Small intestine (tissue), 7 donors: Measurements from ENCODE around the gene OR51L1. TPM values are rescaled to one million over a fixed set of nuclear protein-coding genes. Genes with fewer than 3 reads are reported as not detected.

Source experiments
- DNase-seq, 2 donors: peaks; one replicate each; pipeline versions ENCODE4 v3.0.0 to v3.0.0-alpha.2; 2013
- FAIRE-seq: peaks from 2 replicates; lab custom pipeline; 2012; peaks lifted over from hg19 to GRCh38; lab: Jason Lieb, UNC
- H3K27ac ChIP-seq, 3 donors: one replicate each; pipeline ENCODE4 v1.5.1; 2013; ENCODE audit warnings: low read length in 2 of 3, mild to moderate bottlenecking in 2 of 3, control low read depth in 1 of 3, inconsistent platforms in 1 of 3, low read depth in 1 of 3, moderate library complexity in 1 of 3
- H3K27me3 ChIP-seq, 3 donors: one replicate each; pipeline ENCODE4 v1.6.1; 2013; ENCODE audit warnings: low read length in 3 of 3, inconsistent platforms in 1 of 3; ENCODE audit not compliant: control insufficient read depth in 3 of 3, insufficient read depth in 3 of 3
- H3K36me3 ChIP-seq, 3 donors: one replicate each; pipeline ENCODE4 v1.6.1; 2013; ENCODE audit warnings: low read length in 3 of 3, inconsistent platforms in 1 of 3, low read depth in 1 of 3, mild to moderate bottlenecking in 1 of 3, moderate library complexity in 1 of 3; ENCODE audit not compliant: control insufficient read depth in 3 of 3, insufficient read depth in 2 of 3
- H3K4me1 ChIP-seq, 3 donors: one replicate each; pipeline ENCODE4 v1.6.1; 2013; ENCODE audit warnings: low read length in 2 of 3, inconsistent platforms in 1 of 3, low read depth in 1 of 3, mild to moderate bottlenecking in 1 of 3, moderate library complexity in 1 of 3; ENCODE audit not compliant: control insufficient read depth in 3 of 3, insufficient read depth in 2 of 3
- H3K4me3 ChIP-seq, 3 donors: one replicate each; pipeline ENCODE4 v1.5.1; 2013; ENCODE audit warnings: low read length in 3 of 3, control low read depth in 1 of 3, inconsistent platforms in 1 of 3, low read depth in 1 of 3, mild to moderate bottlenecking in 1 of 3, moderate library complexity in 1 of 3
- H3K9me3 ChIP-seq, 2 donors: one replicate each; pipeline ENCODE4 v1.6.1; 2013; ENCODE audit warnings: low read depth in 1 of 2, low read length in 1 of 2; ENCODE audit not compliant: control insufficient read depth in 2 of 2, insufficient read depth in 1 of 2
- WGBS, 3 donors: extraction: QIAGEN DNeasy Blood & Tissue Kit; methylation state at CpG; one replicate each; pipeline ENCODE4 v1.1.7; 2013; 5-methylcytosine and 5-hydroxymethylcytosine counted together
- polyA plus RNA-seq, 4 donors: library from polyadenylated mRNA; stranded (reverse) in 3 of 4; unstranded in 1 of 4; fragments of 200-250 nt in 3 of 4; fragments of 120-200 nt in 1 of 4; gene quantifications; one replicate each; pipeline versions ENCODE4 v1.2.1 to v1.2.3, GENCODE V29; 2013
- donor health status: healthy with polysubstance abuse.
- donor health status: control.
- donor health status: control.
- donor health status: Bipolar disorder and iron deficiency.
- donor health status: healthy.

OR51L1 gene
- polyA plus RNA-seq, 4 donors: not detected

DNA sequence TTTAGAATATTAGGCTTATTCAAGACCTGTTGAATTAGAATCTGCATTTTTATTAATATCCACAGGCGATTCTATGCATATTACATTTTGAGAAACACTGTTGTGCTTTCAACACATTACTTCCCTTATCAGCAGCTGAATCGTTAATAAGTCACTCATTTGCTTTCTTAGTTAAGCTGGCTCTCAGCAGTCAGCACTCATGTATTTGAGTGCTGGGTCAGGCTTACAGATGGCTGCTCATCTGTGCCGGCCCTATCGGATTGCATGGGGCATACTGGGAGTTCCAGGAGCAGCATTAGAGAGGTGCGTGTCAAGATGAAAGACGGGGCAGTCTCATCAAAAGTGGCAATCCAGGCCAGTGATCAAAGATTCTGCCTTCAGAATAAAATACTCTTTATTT, 10.8 kb upstream of the OR51L1 start:
- no peaks in the 10 kb centered on the region for H3K36me3 ChIP-seq
- no peak for FAIRE-seq
- no peak overlapping the region for H3K4me3 ChIP-seq
- no peaks in the 10 kb centered on the region for H3K4me1 ChIP-seq
- DNase-seq: no peak
- H3K27ac ChIP-seq: no peak overlapping the region
- 25 to 60% (median 36%) methylated on average over 6 of the region's 6 CpGs for WGBS, 3 donors
- H3K9me3 ChIP-seq: no peaks in the 10 kb centered on the region
- no peaks in the 10 kb centered on the region for H3K27me3 ChIP-seq

DNA sequence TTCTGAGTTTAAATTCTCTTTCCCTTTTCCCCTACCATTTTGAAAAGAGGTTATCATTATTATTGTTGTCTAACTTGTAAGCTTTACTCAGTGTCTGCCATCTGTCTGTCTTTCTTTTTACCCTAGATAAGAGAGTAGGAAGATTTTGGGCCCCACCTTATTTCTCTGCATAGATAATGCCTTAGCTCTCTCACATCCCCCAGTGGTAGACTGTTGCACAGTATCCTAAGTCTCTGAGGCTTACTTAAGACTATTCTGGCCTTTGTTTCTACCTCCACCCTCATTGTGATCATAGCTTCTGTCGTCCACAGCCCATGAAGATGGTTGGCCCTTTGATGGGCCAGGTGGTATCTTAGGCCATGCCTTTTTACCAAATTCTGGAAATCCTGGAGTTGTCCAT, 3.6 kb upstream of the OR51L1 start:
- Histone ChIP-seq H3K9me3 (no peaks in the 10 kb centered on the region), H3K27ac (no peak overlapping the region), H3K36me3 (no peaks in the 10 kb centered on the region), H3K27me3 (no peaks in the 10 kb centered on the region), H3K4me1 (no peaks in the 10 kb centered on the region), H3K4me3 (no peak overlapping the region)
- no peak for FAIRE-seq
- no peak for DNase-seq
- WGBS, 3 donors: 23 to 57% (median 56%) methylated on average over 1 of the region's 1 CpG

DNA sequence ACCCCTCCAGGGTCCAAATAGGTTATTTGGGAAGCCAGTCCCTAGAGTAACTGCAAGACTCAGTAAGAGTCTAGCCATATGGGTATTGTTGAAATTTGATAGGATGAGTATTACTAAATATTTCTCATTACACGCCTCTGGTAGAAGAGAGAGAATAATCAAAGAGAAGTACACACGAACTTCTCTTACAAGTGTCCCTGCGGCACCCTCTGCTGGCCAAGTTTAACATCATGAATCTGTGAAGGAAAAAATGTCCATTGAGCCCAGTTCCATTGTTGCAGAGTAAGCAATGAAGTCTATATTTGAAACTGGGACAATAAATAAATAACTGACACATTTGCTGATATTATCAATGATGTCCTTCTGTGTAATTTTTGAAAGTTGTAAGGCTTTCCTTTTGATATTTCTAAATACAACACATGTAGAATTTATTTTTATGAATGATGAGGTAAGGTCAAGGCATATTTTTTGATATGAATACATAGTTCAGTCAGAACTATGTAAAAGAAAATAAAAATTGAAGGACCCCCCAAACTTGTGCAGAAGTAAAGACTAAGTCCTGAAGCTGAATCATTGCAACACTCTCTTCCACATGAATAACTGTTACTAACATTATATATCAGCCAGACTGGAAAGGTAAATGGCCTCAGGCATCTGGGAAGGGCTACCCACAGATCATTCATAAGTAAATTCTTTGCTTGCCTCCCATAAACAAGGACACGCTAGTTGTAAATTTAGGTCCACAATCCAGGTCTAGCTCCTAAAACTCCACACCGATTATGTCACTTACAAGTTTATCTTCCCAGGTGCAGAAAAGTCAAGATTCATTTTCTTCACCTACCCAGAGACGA, 10.0 kb downstream of the OR51L1 start:
- no peaks in the 10 kb centered on the region for H3K4me1 ChIP-seq
- WGBS, 3 donors: 37 to 39% (median 38%) methylated on average over 6 of the region's 6 CpGs
- H3K4me3 ChIP-seq: no peak overlapping the region
- no peaks in the 10 kb centered on the region for H3K27me3 ChIP-seq
- H3K36me3 ChIP-seq: no peaks in the 10 kb centered on the region
- no peak overlapping the region for H3K27ac ChIP-seq
- peak; percentile 35 to 56 for DNase-seq
- H3K9me3 ChIP-seq: no peaks in the 10 kb centered on the region
- FAIRE-seq: no peak

DNA sequence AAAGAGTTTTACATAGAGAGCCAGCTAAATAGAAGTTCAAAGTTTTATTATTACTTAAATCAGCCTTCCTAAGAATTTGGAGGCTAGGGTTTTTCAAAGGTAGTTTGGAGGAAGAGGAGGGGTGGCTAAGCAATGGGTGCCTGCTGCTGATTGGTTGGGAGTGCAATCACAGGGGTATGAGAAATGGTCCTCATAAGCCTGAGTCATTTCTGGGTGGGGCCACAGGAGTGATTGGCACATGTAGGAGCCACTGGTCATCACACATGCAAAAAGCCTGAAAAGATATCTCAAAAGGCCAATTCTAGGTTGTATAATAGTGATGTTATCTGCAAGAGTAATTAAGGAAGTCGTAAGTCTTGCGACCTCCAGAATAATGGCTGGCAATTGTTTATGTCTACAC, 12.9 kb downstream of the OR51L1 start:
- no peaks in the 10 kb centered on the region for H3K27me3 ChIP-seq
- H3K9me3 ChIP-seq: no peaks in the 10 kb centered on the region
- no peaks in the 10 kb centered on the region for H3K36me3 ChIP-seq
- no peak overlapping the region for H3K4me3 ChIP-seq
- H3K4me1 ChIP-seq: no peaks in the 10 kb centered on the region
- DNase-seq (no peak), FAIRE-seq (no peak)
- 11 to 27% (median 16%) methylated on average over 2 of the region's 2 CpGs for WGBS, 3 donors
- H3K27ac ChIP-seq: no peak overlapping the region

DNA sequence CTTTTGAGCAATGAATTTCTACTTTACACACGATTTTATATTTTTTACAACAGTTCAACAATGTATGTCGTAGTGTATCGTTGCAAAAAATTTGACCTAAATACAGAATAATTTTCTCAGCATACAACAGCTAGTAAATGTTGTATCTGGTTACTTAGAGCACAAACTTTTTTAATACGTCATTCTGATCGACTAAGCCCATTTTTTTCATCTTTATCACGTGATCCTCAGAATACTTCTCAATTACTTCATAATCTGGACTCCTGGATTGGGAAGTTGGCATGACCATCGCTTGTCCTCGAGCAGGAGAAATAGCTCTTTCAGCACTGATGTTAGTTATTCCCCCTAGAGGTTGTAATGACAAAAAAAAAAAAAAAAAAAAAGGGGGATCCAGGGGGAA, 16.6 kb downstream of the OR51L1 start:
- Histone ChIP-seq H3K27ac (no peak overlapping the region), H3K27me3 (no peaks in the 10 kb centered on the region), H3K9me3 (no peaks in the 10 kb centered on the region), H3K36me3 (no peaks in the 10 kb centered on the region), H3K4me3 (no peak overlapping the region), H3K4me1 (no peaks in the 10 kb centered on the region)
- FAIRE-seq (no peak), DNase-seq (no peak)
- 68 to 77% (median 74%) methylated on average over 8 of the region's 8 CpGs for WGBS, 3 donors

DNA sequence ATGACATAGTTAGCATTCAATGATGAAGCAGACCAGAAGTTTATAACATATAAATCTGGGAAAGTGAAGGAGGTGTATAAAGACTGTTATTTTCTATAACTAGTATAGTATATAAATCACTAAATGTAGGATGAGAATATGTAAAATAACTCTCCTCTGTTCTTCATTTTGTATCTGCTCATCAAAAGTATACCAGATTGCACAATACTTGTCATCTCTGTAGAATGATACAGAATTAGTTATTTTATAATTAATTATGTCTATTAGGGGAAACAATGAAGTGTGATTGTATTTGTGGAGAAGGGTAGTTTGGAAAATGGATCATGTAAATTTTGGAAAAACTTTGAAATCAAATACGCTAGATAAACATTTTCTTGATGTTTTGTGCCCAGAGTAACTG, 18.4 kb downstream of the OR51L1 start:
- no peaks in the 10 kb centered on the region for H3K4me1 ChIP-seq
- no peak overlapping the region for H3K4me3 ChIP-seq
- WGBS, 3 donors: 69 to 83% (median 76%) methylated on average over 1 of the region's 1 CpG
- FAIRE-seq (no peak), DNase-seq (no peak)
- no peaks in the 10 kb centered on the region for H3K36me3 ChIP-seq
- no peaks in the 10 kb centered on the region for H3K27me3 ChIP-seq
- H3K27ac ChIP-seq: no peak overlapping the region
- H3K9me3 ChIP-seq: no peaks in the 10 kb centered on the region

DNA sequence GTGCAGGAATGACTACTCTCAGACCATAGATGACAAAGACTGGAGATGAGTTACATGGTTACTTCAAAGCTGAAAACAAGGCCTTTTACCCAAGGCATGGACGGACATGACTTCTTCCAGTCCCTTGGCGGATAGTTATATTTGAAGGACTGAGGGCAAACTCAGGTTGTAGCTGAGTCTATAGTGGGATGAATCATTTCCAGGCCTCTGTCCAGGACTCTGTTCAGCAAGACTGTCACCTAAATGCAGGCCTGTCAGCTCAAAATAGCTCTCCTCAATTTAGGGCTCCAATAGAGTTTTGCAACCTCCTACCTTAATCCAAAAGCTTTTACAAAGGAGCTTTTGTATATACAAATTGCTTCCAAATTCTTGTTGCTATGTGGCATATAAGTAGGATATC, 27.3 kb downstream of the OR51L1 start:
- H3K9me3 ChIP-seq: peaks cover 0 to 28% of the 10 kb centered on the region in 2 donors
- no peaks in the 10 kb centered on the region for H3K4me1 ChIP-seq
- no peak overlapping the region for H3K4me3 ChIP-seq
- FAIRE-seq: no peak
- no peaks in the 10 kb centered on the region for H3K27me3 ChIP-seq
- no peaks in the 10 kb centered on the region for H3K36me3 ChIP-seq
- no peak overlapping the region for H3K27ac ChIP-seq
- no peak for DNase-seq
- WGBS, 3 donors: 87 to 91% (median 90%) methylated on average over 2 of the region's 2 CpGs

DNA sequence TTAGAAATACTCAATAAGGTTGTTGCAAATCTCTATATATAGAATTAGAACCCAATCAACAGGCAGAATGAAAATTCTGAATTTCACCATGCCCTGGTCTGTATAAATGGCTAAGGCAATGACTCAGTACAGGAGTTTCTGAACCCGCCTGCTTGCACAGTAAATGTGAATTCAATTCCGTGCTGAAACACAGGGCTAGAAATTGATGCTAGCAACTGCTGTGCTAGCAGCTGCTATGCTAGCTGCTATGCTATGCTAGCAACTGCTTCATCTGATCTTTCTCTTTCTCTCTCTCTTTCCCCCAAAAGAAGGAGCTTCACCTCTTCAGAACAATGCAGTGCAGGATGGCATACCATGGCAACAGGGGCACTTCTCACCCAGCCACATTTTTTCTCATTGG, 42.0 kb downstream of the OR51L1 start:
- no peaks in the 10 kb centered on the region for H3K9me3 ChIP-seq
- H3K4me1 ChIP-seq: no peaks in the 10 kb centered on the region
- DNase-seq (no peak), FAIRE-seq (no peak)
- H3K4me3 ChIP-seq: no peak overlapping the region
- WGBS, 3 donors: 76 to 85% (median 83%) methylated on average over 2 of the region's 2 CpGs
- no peak overlapping the region for H3K27ac ChIP-seq
- no peaks in the 10 kb centered on the region for H3K27me3 ChIP-seq
- no peaks in the 10 kb centered on the region for H3K36me3 ChIP-seq

DNA sequence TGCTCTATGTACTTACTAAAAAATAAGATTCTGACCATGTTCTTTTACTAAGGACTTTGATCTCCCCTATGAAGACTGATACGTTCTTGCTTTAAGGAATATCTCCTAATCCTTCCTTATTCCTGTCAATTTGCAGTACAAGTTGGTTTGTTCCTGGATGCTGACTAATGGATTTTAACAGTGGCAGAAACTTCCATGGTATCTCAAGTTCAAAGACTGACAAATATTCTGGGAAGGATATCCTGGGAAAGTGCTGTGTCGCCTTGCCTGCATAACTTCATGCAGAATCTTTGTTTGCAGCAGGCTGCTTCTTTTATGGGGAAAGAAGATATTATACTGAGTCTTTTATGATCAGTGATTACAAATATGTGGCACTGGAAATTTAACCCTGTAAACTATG, 43.3 kb downstream of the OR51L1 start:
- H3K4me3 ChIP-seq: no peak overlapping the region
- H3K9me3 ChIP-seq: no peaks in the 10 kb centered on the region
- DNase-seq: no peak
- H3K27ac ChIP-seq: no peak overlapping the region
- WGBS, 3 donors: 32 to 72% (median 54%) methylated on average over 2 of the region's 2 CpGs
- no peak for FAIRE-seq
- no peaks in the 10 kb centered on the region for H3K27me3 ChIP-seq
- no peaks in the 10 kb centered on the region for H3K4me1 ChIP-seq
- H3K36me3 ChIP-seq: no peaks in the 10 kb centered on the region
